ENCODE measurements around the gene RPS3A. TPM values are rescaled to one million over a fixed set of nuclear protein-coding genes. Genes with fewer than 3 reads are reported as not detected.
A peak's percentile ranks its signal among the peaks of the same experiment; 100 is the strongest.
"Not testable (repeated sequence)": the region's sequence is repeated elsewhere in the genome, so short reads cannot be mapped to it uniquely, and the experiment has no call there.

The RPS3A gene
- 1,000 to 10,000 TPM; 3,840 to 4,571 (median 4,234) TPM for polyA plus RNA-seq (ENCODE audit: insufficient read length in 4 of 4)

DNA sequence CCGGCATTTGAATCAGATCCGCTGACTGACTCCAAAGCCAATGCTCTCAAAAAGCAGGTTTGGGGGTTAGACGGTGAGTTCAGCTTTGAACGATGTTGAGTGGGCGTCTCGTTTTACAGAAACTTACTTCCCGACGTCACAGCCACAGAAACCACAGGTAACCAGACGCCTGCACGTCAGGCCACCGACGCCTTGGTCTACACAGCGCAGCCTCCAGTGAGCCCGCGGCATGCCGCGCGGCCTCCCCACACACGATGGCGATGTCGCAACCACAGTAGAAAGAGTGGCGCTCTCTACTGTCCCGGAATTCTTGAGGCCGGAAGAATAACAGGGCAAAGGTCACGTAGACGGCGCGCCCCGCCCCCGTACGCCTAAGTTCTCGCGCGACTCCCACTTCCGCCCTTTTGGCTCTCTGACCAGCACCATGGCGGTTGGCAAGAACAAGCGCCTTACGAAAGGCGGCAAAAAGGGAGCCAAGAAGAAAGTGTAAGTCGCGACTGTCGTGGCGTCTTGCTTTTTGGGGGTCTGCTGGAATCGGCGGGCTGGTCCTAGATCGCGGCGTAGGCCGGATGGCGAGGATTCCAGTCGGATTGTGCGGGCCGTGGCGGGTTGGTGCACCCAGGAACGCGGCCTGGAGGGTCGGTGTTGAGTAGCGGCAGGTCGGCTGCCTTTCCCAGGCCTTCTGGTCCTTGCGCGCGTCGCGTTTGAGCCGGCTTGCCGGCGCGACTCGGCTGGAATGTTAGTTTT, at the start of gene RPS3A:
Gene RPS3A (plus strand): TSS at position 400 of the 747 bp plus-strand sequence. CDS start 25 bp downstream, at position 425.
- DNase-seq (ENCODE audit: low read depth in 4 of 4, low spot score in 3 of 4): peak; percentile 95 to 97 (median 96)

GRCh38 chr4:151052785-151053184, 46.6 kb upstream of the RPS3A start:
- no peak for DNase-seq (ENCODE audit: low read depth in 4 of 4, low spot score in 3 of 4)

DNA sequence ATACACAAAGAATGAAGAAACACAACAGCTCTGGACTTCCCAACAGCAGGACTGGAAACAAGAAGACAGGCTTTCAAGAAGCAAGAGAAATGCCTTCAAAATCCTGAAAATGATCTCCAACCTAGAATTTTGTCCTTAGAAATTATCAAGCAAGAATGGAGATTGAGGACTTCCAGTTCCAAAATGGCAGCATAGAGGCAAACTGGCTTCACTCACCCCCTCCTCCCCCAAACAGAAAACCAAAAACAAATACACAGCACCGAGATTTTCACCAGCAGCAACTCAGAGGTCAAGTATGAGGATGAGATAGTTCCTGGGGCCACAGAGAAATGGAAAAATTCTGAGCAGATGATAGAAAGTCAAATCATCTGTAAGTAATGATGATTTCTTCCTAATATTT, 43.9 kb upstream of the RPS3A start:
- no peak for DNase-seq (ENCODE audit: low read depth in 4 of 4, low spot score in 3 of 4)

GRCh38 chr4:151063143-151063542, 36.3 kb upstream of the RPS3A start:
- DNase-seq (ENCODE audit: low read depth in 4 of 4, low spot score in 3 of 4): not testable (repeated sequence)

DNA sequence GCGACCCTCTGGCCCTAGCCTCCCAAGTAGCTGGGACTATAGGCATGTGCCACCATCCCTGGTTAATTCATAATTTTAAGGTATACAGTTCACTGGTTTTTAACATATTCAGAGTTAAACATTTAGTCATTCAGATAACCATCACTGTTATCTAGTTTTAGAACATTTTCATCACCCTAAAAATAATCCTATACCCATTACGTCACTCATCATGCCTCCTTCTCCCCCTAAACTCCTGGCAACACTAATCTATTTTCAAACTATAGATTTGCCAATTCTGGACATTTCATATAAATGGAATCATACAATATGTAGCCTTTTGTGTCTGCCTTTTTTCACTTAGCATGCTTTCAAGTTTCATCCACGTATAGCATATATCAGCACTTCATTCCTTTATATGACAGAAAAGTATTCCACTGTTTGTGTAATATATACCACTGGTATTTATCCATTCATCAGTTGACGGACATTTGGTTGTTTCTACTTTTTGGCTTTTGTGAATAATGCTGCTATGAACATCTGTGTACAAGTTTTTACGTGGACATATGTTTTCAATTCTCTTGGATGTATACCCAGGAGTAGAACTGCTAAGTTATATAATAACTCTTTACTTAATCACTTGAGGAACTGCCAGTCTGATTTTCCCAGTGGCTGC, 32.0 kb upstream of the RPS3A start:
- DNase-seq (ENCODE audit: low read depth in 4 of 4, low spot score in 3 of 4): no peak

GRCh38 chr4:151074416-151074916, 25.0 kb upstream of the RPS3A start:
- no peak for DNase-seq (ENCODE audit: low read depth in 4 of 4, low spot score in 3 of 4)

DNA sequence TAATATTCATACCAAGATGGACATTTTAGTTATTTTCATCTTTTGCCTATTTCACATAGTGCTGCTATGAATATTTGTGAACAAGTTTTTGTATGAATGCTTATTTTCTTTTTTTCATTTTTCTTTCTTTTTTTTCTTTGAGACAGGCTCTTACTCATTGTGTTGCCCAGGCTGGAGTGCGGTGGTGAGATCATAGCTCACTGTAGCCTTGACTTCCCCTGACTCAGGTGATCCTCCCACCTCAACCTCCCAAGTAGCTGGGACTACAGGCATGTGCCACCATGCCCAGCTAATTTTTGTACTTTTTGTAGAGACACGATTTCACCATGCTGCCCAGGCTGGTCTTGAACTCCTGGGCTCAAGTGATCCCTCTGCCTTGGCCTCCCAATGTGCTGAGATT, 21.4 kb upstream of the RPS3A start:
- DNase-seq (ENCODE audit: low read depth in 4 of 4, low spot score in 3 of 4): not testable (repeated sequence)

- DNase-seq (ENCODE audit: low read depth in 4 of 4, low spot score in 3 of 4): no peak
These were observed 12.0 kb upstream of the RPS3A start for GRCh38 chr4:151087467-151087866.

DNA sequence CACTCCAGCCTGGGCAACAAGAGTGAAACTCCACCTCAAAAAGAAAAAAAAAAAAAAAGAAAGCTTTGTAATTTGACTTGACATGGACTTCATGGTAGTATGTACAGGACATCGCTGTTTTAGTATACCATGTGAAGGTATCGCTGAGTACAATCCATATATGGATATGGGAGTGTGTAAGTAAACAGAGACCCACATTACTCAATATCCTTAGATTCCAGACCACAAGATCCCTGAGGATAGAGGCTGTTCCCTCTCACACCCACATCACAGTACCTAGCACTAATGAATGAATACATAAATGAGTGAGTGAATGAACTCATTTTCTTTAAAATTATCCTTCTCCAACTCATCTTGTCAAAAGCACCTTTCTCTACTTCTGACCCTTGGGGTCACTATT, 8.4 kb upstream of the RPS3A start:
- no peak for DNase-seq (ENCODE audit: low read depth in 4 of 4, low spot score in 3 of 4)

- DNase-seq (ENCODE audit: low read depth in 4 of 4, low spot score in 3 of 4): no peak
These were observed 6.9 kb upstream of the RPS3A start for GRCh38 chr4:151092488-151092887.

DNA sequence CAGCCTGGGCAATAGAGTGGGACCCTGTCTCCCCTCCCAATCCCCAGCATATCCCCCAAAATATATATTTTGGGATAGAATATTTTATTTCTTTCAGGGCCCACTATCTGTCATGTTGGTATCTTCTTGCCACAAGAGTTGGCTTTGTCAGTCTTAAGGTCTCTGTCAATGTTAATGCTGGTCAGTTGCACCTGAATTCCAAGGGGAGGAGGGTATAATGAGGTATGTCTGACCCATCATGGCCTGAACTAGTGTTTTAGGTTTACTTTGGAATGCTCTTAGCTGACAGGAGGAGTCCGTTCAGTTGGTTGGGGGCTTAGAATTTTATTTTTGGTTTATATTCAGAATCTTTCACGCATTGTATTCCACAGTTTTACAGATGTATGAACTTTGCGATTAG, 6.2 kb upstream of the RPS3A start:
- no peak for DNase-seq (ENCODE audit: low read depth in 4 of 4, low spot score in 3 of 4)

- DNase-seq (ENCODE audit: low read depth in 4 of 4, low spot score in 3 of 4): no peak
These were observed 5.1 kb upstream of the RPS3A start for GRCh38 chr4:151094290-151094751.

DNA sequence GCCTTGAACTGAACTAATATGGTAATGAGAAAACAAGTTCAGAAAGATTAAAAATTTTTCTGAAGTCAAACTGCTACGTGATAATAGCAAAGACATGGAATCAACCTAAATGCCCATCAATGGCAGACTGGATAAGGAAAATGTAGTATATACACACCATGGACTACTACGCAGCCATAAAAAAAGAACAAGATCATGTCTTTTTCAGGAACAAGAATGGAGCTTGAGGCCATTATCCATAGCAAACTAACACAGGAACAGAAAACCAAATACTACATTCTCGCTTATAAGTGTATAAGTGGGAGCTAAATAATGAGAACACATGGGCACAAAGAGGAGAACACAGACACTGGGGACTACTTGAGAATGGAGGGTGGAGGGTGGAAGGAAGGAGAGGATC, 4.3 kb upstream of the RPS3A start:
- no peak for DNase-seq (ENCODE audit: low read depth in 4 of 4, low spot score in 3 of 4)

DNA sequence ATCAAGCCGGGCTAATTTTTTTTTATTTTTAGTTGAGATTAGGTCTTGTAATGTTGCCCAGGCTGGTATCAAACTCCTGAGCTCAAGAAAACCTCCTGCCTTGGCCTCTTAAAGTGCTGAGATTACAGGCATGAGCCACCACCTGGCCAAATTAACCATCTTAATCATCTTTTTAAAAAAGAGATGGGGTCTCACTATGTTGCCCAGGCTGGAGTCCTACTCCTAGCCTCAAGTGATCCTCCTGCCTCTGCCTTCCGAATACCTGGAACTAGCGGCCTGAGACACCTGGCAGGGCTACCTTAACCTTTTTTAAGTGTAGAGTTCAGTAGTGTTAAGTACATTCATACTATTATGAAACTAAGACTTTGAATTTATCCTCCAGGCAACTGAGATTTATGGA, 1.7 kb upstream of the RPS3A start:
- no peak for DNase-seq (ENCODE audit: low read depth in 4 of 4, low spot score in 3 of 4)

DNA sequence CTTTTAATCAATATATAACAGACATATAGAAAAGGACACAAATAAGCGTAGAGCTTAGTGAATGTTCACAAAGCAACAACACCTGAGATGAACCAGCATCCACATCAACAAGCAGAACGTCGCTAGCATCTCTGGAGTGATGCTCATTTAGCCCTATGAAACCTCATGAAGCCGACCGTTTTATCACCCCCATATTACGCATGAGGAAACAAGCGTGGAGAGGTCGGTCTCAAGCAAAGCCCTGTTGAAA, 524 bp upstream of the RPS3A start:
- no peak for DNase-seq (ENCODE audit: low read depth in 4 of 4, low spot score in 3 of 4)

- peak in 1 of 4 donors; percentile 27 for DNase-seq (ENCODE audit: low read depth in 4 of 4, low spot score in 3 of 4)
These were observed 569 bp downstream of the RPS3A start for GRCh38 chr4:151099976-151100417.

GRCh38 chr4:151100531-151100930, 1.1 kb downstream of the RPS3A start:
- no peak for DNase-seq (ENCODE audit: low read depth in 4 of 4, low spot score in 3 of 4)

GRCh38 chr4:151103758-151104157, 4.3 kb downstream of the RPS3A start:
- DNase-seq (ENCODE audit: low read depth in 4 of 4, low spot score in 3 of 4): no peak

DNA sequence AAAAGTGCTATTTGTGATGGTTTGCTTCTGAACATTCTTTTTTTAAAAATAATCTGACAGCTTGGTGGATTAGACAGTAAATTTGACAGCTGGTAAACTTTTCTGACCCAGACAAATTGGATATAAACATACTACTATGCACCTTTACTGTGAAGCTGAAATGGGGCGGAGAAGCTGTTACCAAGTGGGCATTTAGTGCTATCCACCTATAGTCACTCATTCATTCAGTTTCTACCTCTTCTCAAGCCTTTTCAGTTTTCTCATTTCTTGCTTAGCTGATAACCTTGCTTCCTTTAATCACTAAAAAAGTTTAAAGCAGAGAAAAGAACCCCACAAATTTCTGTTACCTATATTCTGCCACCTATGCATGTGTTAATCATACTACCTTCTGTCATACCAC, 5.2 kb downstream of the RPS3A start:
- DNase-seq (ENCODE audit: low read depth in 4 of 4, low spot score in 3 of 4): no peak

DNA sequence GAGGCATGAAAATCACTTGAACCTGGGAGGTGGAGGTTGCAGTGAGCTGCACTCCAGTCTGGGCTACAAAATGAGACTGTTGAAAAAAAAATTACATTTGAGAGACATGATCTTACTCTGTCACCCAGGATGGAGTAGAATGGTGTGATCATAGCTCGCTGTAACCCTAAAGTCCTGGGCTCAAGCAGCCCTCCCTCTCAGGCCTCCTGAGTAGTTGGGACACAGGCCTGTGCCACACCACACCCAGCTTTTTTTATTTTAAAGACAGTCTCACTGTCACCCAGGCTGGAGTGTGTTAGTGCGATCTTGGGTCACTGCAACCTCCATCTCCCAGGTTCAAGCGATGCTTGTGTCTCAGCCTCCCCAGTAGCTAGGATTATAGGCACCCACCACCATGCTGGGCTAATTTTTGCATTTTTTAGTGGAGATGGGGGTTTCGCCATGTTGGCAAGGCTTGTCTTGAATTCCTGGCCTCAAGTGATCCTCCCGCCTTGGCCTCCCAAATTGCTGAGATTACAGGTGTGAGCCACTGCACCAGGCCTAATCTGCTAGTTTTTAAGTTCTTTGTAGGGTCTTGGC, 6.1 kb downstream of the RPS3A start:
- DNase-seq (ENCODE audit: low read depth in 4 of 4, low spot score in 3 of 4): no peak

- no peak for DNase-seq (ENCODE audit: low read depth in 4 of 4, low spot score in 3 of 4)
These were observed 7.6 kb downstream of the RPS3A start for GRCh38 chr4:151107063-151107462.

- no peak for DNase-seq (ENCODE audit: low read depth in 4 of 4, low spot score in 3 of 4)
These were observed 10.8 kb downstream of the RPS3A start for GRCh38 chr4:151110236-151110635.
